ENCODE data around the gene GIMAP8. TPM values are rescaled to one million over a fixed set of nuclear protein-coding genes. Genes with fewer than 3 reads are reported as not detected.

Gene GIMAP8
- total and polyA plus RNA-seq, 4 experiments from 2014 or later = 9.8 to 62.5 (median 49.5) TPM

GRCh38 chr7:150447966-150448788, 2.3 kb upstream of the GIMAP8 start:
- CTCF ChIA-PET (ENCODE audit: partially characterized antibody) = interaction anchor here (0.7 to 10.5 kb wide), 51 partner anchors 27 to 429 kb away, joined by 3 to 146 read pairs (median 5); partner anchors contain the start of genes GIMAP1, GIMAP2, GIMAP4 and GIMAP5
- Mint-ChIP-seq H3K4me3 (peak overlapping the region; percentile 78 to 100 (median 100)), H3K36me3 (peaks cover 5 to 24% of the 10 kb centered on the region in 2 donors), H3K27ac (peak overlapping the region; percentile 84 to 98 (median 96)), H3K4me1 (peaks cover 30 to 58% (median 40%) of the 10 kb centered on the region in 4 donors), H3K9me3 (peaks cover 0 to 3% (median 0%) of the 10 kb centered on the region in 8 donors), H3K27me3 (no peaks in the 10 kb centered on the region)
- H3K36me3 ChIP-seq (ENCODE audit: insufficient read depth, low read length) = no peaks in the 10 kb centered on the region
- peaks cover 45% of the 10 kb centered on the region for H3K4me1 ChIP-seq (ENCODE audit: insufficient read depth, low read length)
- POLR2A ChIA-PET (ENCODE audit: partially characterized antibody) = interaction anchor here (0.6 to 31.1 kb wide), 35 partner anchors 9 to 428 kb away, joined by 3 to 1079 read pairs (median 9); partner anchors contain the start of genes GIMAP1, GIMAP2, GIMAP4 and GIMAP5
- H3K4me3 ChIP-seq (ENCODE audit: low read length in 2 of 2) = peak overlapping the region in 1 of 2 donors; percentile 36
- no peaks in the 10 kb centered on the region for H3K9me3 ChIP-seq (ENCODE audit: control insufficient read depth in 1 of 2, low read length in 2 of 2)
- DNase-seq = peak in 2 of 5 donors; percentile 34 to 58
- no peaks in the 10 kb centered on the region for H3K27me3 ChIP-seq (ENCODE audit: insufficient read depth, low read length)
- H3K27ac ChIP-seq (ENCODE audit: low read depth, low read length) = peak overlapping the region; percentile 84
- intact Hi-C loops (cut with micrococcal nuclease) = loop anchor here (1.0 to 2.0 kb wide), 6 partner anchors 120 to 429 kb away; no protein-coding TSS in a partner anchor

DNA sequence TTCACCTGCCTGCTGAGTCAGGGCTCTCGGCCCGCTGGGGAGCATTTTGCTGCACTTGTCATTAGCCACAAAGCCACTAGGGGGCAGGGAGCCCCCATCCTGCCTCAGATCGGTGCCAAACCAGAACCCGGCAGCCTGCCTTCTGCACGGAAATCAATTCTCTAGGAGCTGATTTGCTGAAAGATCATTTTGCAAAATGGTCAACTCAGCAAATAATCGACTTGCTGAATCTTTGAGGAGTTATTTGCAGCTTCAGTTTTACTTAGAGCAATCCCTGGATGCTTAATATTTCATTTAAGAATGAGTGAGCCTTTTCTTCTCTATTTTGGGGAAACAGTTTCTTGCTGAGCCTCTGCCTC, 1.7 kb upstream of the GIMAP8 start:
- Histone ChIP-seq H3K4me1 (ENCODE audit: insufficient read depth, low read length) (peaks cover 51% of the 10 kb centered on the region), H3K4me3 (ENCODE audit: low read length in 2 of 2) (peak overlapping the region in 1 of 2 donors; percentile 36), H3K9me3 (ENCODE audit: control insufficient read depth in 1 of 2, low read length in 2 of 2) (no peaks in the 10 kb centered on the region), H3K36me3 (ENCODE audit: insufficient read depth, low read length) (no peaks in the 10 kb centered on the region), H3K27ac (ENCODE audit: low read depth, low read length) (peak overlapping the region; percentile 84), H3K27me3 (ENCODE audit: insufficient read depth, low read length) (no peaks in the 10 kb centered on the region)
- Mint-ChIP-seq H3K4me1 (peaks cover 34 to 64% (median 46%) of the 10 kb centered on the region in 4 donors), H3K27ac (peak overlapping the region; percentile 84 to 98 (median 96)), H3K36me3 (peaks cover 10 to 30% of the 10 kb centered on the region in 2 donors), H3K27me3 (no peaks in the 10 kb centered on the region), H3K9me3 (peaks cover 0 to 3% (median 0%) of the 10 kb centered on the region in 8 donors), H3K4me3 (peak overlapping the region; percentile 78 to 100 (median 100))
- CTCF ChIA-PET (ENCODE audit: partially characterized antibody) = interaction anchor here (0.6 to 10.5 kb wide), 54 partner anchors 15 to 429 kb away, joined by 3 to 146 read pairs (median 6); partner anchors contain the start of genes GIMAP1, GIMAP2, GIMAP4 and GIMAP5
- POLR2A ChIA-PET (ENCODE audit: partially characterized antibody) = interaction anchor here (0.7 to 31.1 kb wide), 38 partner anchors 8 to 428 kb away, joined by 3 to 1079 read pairs (median 8); partner anchors contain the start of genes GIMAP1, GIMAP2, GIMAP4 and GIMAP5
- intact Hi-C loops (cut with micrococcal nuclease) = loop anchor here (1.0 to 2.0 kb wide), 6 partner anchors 120 to 429 kb away; no protein-coding TSS in a partner anchor
- DNase-seq = peak; percentile 88 to 91 (median 89)

- peak overlapping the region in 1 of 2 donors; percentile 36 for H3K4me3 ChIP-seq (ENCODE audit: low read length in 2 of 2)
Measured at GRCh38 chr7:150449206-150449952, 1.1 kb upstream of the GIMAP8 start.

GRCh38 chr7:150451097-150451793, 815 bp downstream of the GIMAP8 start:
- peaks cover 3% of the 10 kb centered on the region for H3K36me3 ChIP-seq (ENCODE audit: insufficient read depth, low read length)
- POLR2A ChIA-PET (ENCODE audit: partially characterized antibody) = interaction anchor here (0.8 to 31.1 kb wide), 39 partner anchors 22 to 305 kb away, joined by 3 to 1079 read pairs (median 12); partner anchors contain the start of genes GIMAP1, GIMAP2, GIMAP4 and GIMAP5
- intact Hi-C loops (cut with micrococcal nuclease) = loop anchor here (1.0 to 2.0 kb wide), 4 partner anchors 14 to 265 kb away; partner anchors contain the start of genes GIMAP1 and GIMAP2
- DNase-seq = peak; percentile 66 to 74 (median 70)
- H3K4me1 ChIP-seq (ENCODE audit: insufficient read depth, low read length) = peaks cover 73% of the 10 kb centered on the region
- H3K4me3 Mint-ChIP-seq = peak overlapping the region; percentile 97 to 100 (median 100)
- no peaks in the 10 kb centered on the region for H3K27me3 ChIP-seq (ENCODE audit: insufficient read depth, low read length)
- CTCF ChIA-PET (ENCODE audit: partially characterized antibody) = interaction anchor here (0.8 to 10.5 kb wide), 20 partner anchors 10 to 307 kb away, joined by 3 to 146 read pairs (median 5); partner anchors contain the start of genes GIMAP1, GIMAP2, GIMAP4 and GIMAP6
- peak overlapping the region; percentile 84 to 98 (median 96) for H3K27ac Mint-ChIP-seq
- H3K36me3 Mint-ChIP-seq = peaks cover 32 to 53% of the 10 kb centered on the region in 2 donors
- peaks cover 47 to 84% (median 62%) of the 10 kb centered on the region in 4 donors for H3K4me1 Mint-ChIP-seq
- peaks cover under 1 to 21% (median 11%) of the 10 kb centered on the region in 8 donors for H3K9me3 Mint-ChIP-seq
- peak overlapping the region; percentile 95 to 100 for H3K4me3 ChIP-seq (ENCODE audit: low read length in 2 of 2)
- H3K27me3 Mint-ChIP-seq = no peaks in the 10 kb centered on the region
- H3K27ac ChIP-seq (ENCODE audit: low read depth, low read length) = peak overlapping the region; percentile 84
- H3K9me3 ChIP-seq (ENCODE audit: control insufficient read depth in 1 of 2, low read length in 2 of 2) = peaks cover 0 to 9% of the 10 kb centered on the region in 2 donors

More at GRCh38 chr7:150449206-150449952, 1.1 kb upstream of the GIMAP8 start:
- POLR2A ChIA-PET (ENCODE audit: partially characterized antibody) = interaction anchor here (0.7 to 31.1 kb wide), 42 partner anchors 7 to 427 kb away, joined by 3 to 1079 read pairs (median 7); partner anchors contain the start of genes GIMAP1, GIMAP2, GIMAP4 and GIMAP5
- Histone ChIP-seq H3K36me3 (ENCODE audit: insufficient read depth, low read length) (no peaks in the 10 kb centered on the region), H3K27me3 (ENCODE audit: insufficient read depth, low read length) (no peaks in the 10 kb centered on the region), H3K9me3 (ENCODE audit: control insufficient read depth in 1 of 2, low read length in 2 of 2) (no peaks in the 10 kb centered on the region), H3K4me1 (ENCODE audit: insufficient read depth, low read length) (peaks cover 57% of the 10 kb centered on the region), H3K27ac (ENCODE audit: low read depth, low read length) (peak overlapping the region; percentile 84)
- CTCF ChIA-PET (ENCODE audit: partially characterized antibody) = interaction anchor here (0.6 to 10.5 kb wide), 55 partner anchors 12 to 428 kb away, joined by 3 to 146 read pairs (median 5); partner anchors contain the start of genes GIMAP1, GIMAP2, GIMAP4 and GIMAP5
- Mint-ChIP-seq H3K36me3 (peaks cover 16 to 36% of the 10 kb centered on the region in 2 donors), H3K9me3 (peaks cover 0 to 8% (median 0%) of the 10 kb centered on the region in 8 donors), H3K27ac (peak overlapping the region; percentile 84 to 98 (median 96)), H3K4me1 (peaks cover 40 to 70% (median 52%) of the 10 kb centered on the region in 4 donors), H3K4me3 (peak overlapping the region; percentile 97 to 100 (median 100)), H3K27me3 (no peaks in the 10 kb centered on the region)
- intact Hi-C loops (cut with micrococcal nuclease) = loop anchor here (2.0 kb wide), 1 partner anchor 227 kb away; no protein-coding TSS in a partner anchor
- DNase-seq = peak in 3 of 5 donors; percentile 20 to 52 (median 31)

- POLR2A ChIA-PET (ENCODE audit: partially characterized antibody) = interaction anchor here (0.8 to 31.1 kb wide), 42 partner anchors 22 to 304 kb away, joined by 3 to 1079 read pairs (median 10); partner anchors contain the start of genes GIMAP1, GIMAP2, GIMAP4 and GIMAP5
- DNase-seq = peak in 3 of 5 donors; percentile 20 to 70 (median 22)
- H3K4me3 ChIP-seq (ENCODE audit: low read length in 2 of 2) = peak overlapping the region; percentile 95 to 100
- H3K27me3 ChIP-seq (ENCODE audit: insufficient read depth, low read length) = no peaks in the 10 kb centered on the region
- peaks cover 4% of the 10 kb centered on the region for H3K36me3 ChIP-seq (ENCODE audit: insufficient read depth, low read length)
- intact Hi-C loops (cut with micrococcal nuclease) = loop anchor here (1.0 to 2.0 kb wide), 4 partner anchors 13 to 264 kb away; partner anchors contain the start of genes GIMAP1 and GIMAP2
- H3K4me1 ChIP-seq (ENCODE audit: insufficient read depth, low read length) = peaks cover 68% of the 10 kb centered on the region
- H3K27me3 Mint-ChIP-seq = no peaks in the 10 kb centered on the region
- H3K27ac Mint-ChIP-seq = peak overlapping the region; percentile 84 to 98 (median 96)
- H3K36me3 Mint-ChIP-seq = peaks cover 39 to 57% of the 10 kb centered on the region in 2 donors
- peaks cover 0 to 13% of the 10 kb centered on the region in 2 donors for H3K9me3 ChIP-seq (ENCODE audit: control insufficient read depth in 1 of 2, low read length in 2 of 2)
- peaks cover 2 to 28% (median 16%) of the 10 kb centered on the region in 8 donors for H3K9me3 Mint-ChIP-seq
- peak overlapping the region; percentile 97 to 100 (median 100) for H3K4me3 Mint-ChIP-seq
- peak overlapping the region; percentile 84 for H3K27ac ChIP-seq (ENCODE audit: low read depth, low read length)
- CTCF ChIA-PET (ENCODE audit: partially characterized antibody) = interaction anchor here (1.0 to 10.5 kb wide), 15 partner anchors 9 to 304 kb away, joined by 3 to 146 read pairs (median 6); partner anchors contain the start of genes GIMAP1, GIMAP4, GIMAP6 and GIMAP7
- peaks cover 45 to 82% (median 59%) of the 10 kb centered on the region in 4 donors for H3K4me1 Mint-ChIP-seq
Measured at GRCh38 chr7:150451833-150452461, 1.5 kb downstream of the GIMAP8 start.

Data from CD4-positive, alpha-beta memory T cell (primary cell).